ENCODE results near the gene MICU1.
"Not testable (repeated sequence)": the region's sequence is repeated elsewhere in the genome, so short reads cannot be mapped to it uniquely, and the experiment has no call there.

MICU1 gene

DNA sequence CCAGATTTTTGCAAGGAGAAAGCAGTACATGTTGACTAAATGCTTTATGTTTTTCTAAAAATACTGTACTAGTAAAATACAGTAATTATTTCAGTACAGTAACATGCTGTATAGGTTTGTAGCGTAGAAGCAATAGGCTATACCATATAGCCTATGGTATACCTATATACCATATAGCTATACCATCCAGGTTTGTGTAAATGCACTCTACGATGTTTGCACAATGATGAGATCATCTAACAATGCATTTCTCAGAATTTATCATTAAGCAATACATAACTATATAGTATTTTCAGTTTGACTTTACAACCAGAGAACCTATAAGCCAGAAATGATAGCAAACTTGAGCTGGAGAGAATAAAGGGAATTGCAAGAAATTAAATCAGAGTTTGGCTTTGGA lies 161.4 kb downstream of the MICU1 start:
- no peak for FAIRE-seq

DNA sequence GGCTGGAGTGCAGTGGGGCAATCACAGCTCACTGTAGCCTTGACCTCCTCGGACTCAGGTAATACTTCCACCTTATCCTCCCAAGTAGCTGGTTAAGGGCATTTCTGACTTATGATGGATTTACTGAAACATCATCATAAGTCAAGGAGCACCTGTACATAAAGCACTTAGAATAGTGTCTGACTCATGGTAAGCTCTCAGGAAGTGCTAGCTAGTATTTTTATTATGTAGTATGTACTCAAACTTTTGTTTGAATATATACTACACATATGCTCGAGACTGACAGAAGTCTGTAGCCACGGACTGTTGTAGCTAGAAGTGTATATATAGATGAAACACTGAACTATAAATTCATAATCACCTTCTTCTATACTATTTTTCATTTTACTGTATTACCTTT lies 163.6 kb downstream of the MICU1 start:
- DNase-seq (ENCODE audit: extremely low spot score, insufficient read length, low read depth) (no peak), FAIRE-seq (no peak)

More for the DNA sequence above, 161.4 kb downstream of the MICU1 start:
- DNase-seq (ENCODE audit: extremely low spot score, insufficient read length, low read depth): no peak

DNA sequence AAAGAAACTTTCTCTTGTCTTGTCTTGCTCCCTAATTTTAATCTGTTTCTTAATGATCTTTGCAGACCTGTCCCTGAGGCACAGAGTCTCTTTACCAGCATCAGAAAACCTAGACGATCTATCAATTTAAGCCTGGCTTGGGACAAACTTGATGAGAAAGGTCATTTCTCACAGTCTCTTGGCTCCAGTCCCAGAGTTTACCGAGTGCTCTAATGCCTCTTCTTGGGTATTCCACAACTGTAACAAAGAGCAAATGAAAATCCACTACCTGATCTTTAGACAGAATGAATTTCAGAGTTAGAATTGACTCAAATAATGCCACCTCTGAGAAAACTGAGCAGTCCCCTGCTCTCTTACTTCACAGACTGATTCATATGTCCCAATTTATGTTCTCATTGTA lies 164.8 kb downstream of the MICU1 start:
- DNase-seq (ENCODE audit: extremely low spot score, insufficient read length, low read depth): no peak

DNA sequence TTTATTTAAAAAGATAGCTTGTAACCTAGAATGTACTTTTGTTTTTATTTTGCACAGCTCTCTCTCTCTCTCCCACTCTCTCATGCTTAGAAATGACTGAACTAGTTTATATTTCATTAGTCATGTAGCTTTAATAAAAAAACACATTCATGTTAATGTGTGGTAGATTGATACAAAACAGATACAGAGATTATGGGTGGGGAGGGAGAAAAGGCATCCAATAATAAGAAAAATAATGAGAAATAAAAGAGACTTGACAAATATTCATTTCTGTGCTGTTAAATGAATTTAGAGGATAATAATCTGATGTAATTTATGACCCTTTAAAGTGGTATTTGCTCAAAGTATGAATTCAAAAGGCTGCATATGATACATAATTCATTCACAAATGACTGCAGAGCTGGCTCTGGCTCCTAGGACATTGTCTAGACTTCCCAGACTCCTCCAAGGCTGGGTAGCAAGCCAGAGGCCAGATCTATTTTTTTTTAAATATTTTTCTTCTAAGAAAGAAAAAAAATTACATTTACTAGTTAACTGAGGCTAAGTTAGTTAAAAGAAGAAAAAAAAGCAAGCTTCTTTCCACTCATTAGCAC lies 165.5 kb downstream of the MICU1 start:
- no peak for FAIRE-seq
- no peak for DNase-seq (ENCODE audit: extremely low spot score, insufficient read length, low read depth)

More for the DNA sequence above, 164.8 kb downstream of the MICU1 start:
- no peak for FAIRE-seq

DNA sequence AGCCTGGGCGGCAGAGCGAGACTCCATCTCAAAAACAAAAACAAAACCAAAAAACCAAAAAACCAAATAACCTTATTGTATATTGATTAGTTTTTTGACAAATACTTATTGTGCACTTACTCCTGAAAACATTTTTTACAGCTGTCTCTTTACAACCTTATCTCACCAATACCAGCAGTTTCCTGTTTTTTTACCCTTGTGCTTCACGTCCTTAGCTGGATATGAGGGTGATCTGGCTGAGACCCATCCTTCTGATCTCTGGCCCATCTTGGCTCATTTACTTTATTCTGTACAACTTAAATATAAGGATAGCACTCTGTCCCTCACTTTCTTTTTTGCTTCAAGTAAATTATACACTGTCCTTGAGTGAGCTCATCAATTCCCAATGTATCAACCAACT lies 166.6 kb downstream of the MICU1 start:
- DNase-seq (ENCODE audit: extremely low spot score, insufficient read length, low read depth) (no peak), FAIRE-seq (no peak)

DNA sequence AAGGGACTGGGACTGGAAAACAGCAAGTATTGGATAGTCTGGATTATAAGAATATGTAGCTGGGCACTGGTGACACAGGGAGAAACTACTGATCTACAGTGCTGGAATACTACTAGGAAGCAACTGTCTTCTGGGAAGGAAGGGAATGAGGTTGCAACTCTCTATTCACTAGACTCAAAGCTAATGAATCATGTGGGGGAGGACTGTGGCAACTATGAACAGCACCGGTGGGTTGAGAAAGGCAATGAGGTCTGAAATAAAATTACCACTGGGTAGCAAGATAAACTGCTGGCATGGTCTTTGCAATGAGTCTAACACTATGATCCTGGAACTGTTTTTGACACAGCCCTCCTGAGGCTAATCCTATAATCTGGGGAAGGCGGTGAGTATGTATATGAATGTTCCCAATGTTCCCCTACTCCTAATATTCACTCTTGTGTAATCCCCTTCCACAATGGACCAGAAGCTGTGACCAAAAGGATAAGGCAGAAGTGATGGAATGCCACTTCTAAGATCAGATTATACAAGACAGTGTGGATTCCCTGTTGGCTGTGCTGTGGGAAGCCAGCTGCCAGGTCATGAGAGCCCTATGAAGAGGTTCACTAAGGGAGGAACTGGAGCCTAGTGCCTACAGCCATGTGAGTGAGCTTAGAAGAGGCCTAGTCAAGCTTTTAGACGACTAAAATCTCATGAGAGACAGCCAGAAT lies 169.8 kb downstream of the MICU1 start:
- DNase-seq (ENCODE audit: extremely low spot score, insufficient read length, low read depth): no peak
- FAIRE-seq: no peak

DNA sequence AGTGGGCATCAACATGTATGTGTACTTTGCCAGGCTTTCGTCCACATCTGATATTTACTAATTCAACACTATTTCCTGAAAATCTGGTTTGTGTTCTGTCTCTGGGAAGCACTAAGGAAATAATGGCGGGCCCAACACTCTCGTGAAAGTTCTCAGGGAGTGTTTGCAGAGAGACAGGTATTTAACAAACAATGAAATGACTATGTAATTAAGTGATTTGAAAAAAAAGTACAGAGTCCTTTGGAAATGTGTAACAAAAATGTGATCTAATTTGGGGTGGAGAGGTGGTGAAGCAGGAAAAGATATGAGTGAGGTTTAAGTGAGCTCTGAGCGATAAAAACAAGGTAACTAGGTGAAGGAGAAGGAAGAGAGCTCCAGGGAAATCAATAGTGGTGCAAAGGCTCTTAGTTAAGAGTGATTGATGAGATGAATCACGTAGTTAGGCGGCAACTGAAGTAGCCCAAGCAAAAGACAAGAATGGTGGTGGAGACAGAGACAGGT lies 175.9 kb downstream of the MICU1 start:
- DNase-seq (ENCODE audit: extremely low spot score, insufficient read length, low read depth) (no peak), FAIRE-seq (no peak)

DNA sequence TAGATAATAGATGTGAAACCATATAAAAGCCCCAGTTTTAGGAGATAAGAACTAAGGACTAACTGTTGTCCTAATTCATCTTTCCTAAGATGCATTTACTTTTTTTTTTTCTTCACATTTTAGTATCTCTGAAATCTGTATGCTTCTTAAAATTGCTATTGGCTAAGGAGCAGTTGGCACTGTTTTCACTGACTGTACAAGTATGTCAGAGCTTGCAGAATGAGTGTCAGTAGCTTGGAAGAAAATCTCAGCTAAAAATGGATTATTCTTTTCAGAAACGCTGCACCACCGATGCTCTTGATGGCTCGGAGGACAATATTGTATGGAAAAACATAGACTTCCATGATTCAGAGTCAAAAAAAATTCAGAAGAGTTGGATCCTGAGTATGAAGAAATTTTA lies 180.0 kb downstream of the MICU1 start:
- FAIRE-seq (no peak), DNase-seq (ENCODE audit: extremely low spot score, insufficient read length, low read depth) (no peak)

DNA sequence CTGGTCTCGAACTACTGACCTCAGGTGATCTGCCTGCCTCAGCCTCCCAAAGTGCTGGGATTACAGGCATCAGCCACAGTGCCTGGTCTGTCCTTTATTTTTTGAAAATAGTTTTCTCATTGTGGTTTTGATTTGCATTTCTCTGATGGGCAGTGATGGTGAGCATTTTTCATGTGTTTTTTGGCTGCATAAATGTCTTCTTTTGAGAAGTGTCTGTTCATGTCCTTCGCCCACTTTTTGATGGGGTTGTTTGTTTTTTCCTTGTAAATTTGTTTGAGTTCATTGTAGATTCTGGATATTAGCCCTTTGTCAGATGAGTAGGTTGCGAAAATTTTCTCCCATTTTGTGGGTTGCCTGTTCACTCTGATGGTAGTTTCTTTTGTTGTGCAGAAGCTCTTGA lies 182.9 kb downstream of the MICU1 start:
- FAIRE-seq; DNase-seq (ENCODE audit: extremely low spot score, insufficient read length, low read depth): not testable (repeated sequence)

DNA sequence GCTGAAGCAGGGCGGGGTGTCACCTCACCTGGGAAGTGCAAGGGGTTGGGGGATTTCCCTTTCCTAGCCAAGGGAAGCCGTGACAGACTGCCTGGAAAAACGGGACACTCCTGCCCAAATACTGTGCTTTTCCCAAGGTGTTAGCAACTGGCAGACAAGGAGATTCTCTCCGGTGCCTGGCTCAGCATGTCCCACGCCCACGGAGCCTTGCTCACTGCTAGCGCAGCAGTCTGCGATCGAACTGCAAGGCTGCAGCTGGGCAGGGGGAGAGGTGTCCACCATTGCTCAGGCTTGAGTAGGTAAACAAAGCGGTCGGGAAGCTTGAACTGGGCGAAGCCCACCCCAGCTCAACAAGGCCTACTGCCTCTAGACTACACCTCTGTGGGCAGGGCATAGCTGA lies 190.3 kb downstream of the MICU1 start:
- FAIRE-seq (no peak), DNase-seq (ENCODE audit: extremely low spot score, insufficient read length, low read depth) (no peak)

DNA sequence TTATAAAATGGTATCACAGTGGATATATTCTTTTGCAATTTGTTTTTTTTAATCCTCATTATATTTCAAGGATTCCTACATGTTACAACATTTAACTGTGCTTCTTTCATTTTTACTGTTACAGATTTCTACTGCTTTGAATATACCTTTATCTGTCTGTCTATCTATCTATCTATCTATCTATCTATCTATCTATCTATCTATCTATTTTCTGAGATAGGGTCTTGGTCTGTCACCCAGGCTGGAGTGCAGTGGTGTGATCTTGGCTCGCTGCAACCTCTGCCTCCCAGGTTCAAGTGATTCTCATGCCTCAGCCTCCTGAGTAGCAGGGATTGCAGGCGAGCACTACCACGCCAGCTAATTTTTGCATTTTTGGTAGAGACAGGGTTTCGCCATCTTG lies 194.9 kb downstream of the MICU1 start:
- DNase-seq (ENCODE audit: extremely low spot score, insufficient read length, low read depth); FAIRE-seq: not testable (repeated sequence)

DNA sequence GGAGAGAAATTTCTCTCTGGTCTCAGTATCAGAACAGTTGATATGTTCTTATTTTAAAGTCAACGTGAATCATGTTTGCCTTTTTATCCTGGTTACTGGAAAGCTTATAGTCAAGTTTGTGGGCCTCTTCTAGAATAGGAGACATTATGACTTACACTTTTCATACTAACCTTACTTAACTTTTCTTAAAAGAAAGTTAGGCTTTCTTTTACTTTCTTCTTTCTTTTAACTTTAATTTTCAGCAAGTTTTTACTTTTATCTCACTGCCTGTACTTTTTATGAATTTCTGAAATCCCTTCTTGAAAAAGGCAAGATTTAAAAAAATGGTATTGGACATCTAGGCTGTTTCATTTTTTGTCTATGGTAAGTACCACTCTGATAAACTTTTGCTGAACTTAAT lies 195.9 kb downstream of the MICU1 start:
- FAIRE-seq (no peak), DNase-seq (ENCODE audit: extremely low spot score, insufficient read length, low read depth) (no peak)

DNA sequence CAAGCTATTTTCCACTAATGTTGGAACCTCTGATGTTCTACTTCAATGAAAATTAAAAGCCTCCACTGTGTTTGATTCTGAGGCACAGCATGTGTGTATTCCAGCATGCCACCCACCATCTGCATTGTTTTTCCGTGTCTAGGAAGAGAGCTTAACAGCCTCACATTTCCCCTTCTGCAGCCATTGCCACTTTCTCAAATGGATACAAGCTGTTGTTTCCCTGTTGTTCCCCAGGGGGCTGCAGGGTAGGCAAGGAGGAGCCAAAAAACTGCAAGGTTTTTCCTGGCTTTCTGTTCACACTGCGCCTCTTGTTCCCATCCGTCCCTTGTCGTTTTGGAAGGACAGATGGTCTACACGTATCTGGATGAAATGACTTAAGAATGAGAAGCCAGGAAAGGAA lies 198.9 kb downstream of the MICU1 start:
- no peak for FAIRE-seq
- DNase-seq (ENCODE audit: extremely low spot score, insufficient read length, low read depth): no peak

DNA sequence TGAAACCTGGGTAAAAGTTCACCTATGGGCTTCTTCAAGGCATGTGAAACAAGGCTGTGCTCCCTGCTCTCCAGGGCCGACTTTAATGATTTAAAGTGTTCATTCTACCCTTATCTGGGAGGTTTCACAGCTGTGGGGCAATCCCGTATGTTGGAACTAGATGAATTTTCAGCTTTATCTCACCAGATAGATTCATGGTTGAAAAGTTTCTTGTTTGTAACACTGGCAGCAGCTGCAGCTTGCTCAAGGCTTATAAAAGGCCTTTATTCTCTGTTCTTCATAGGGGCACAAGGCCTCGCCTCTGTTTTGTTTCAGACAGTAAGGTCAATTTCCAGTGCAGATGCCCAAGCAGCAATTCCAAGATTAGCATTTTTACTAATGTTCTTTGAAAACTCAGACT lies 200.7 kb downstream of the MICU1 start:
- no peak for FAIRE-seq
- no peak for DNase-seq (ENCODE audit: extremely low spot score, insufficient read length, low read depth)

DNA sequence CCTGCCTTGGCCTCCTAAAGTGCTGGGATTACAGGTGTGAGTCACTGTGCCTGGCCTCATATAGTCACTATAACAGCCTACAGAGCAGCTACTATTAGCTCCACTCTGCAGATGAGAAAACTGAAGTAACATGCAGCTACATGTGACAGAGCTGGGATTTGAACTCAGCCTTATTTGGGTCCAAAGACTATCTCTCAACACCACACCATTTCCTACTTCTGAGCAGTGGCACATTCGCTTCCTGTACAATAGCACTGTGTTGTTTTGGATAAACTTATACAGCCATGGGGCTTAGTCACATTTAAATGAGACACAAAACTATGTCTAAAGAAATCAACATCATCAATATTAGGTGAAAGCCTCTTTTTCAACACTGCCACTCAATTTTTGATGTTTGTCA lies 201.3 kb downstream of the MICU1 start:
- no peak for FAIRE-seq
- no peak for DNase-seq (ENCODE audit: extremely low spot score, insufficient read length, low read depth)

DNA sequence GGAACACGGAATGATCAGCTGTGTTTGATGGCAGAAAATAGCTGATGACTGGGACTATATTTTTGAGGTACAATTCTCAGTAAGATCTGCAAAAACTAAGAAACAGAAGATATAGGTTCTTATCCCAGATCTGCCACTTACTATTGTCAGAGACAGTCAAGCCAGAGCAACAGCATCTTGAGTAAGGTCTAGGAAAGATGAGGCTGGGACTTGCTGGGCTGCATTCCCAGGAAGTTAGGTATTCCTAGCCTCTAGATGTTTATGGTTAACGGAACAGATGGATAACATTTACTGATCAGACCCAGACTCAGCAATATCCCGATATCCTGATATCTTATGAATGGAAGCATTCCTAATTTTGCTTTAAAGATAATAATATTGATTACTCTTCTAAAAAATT lies 202.5 kb downstream of the MICU1 start:
- no peak for FAIRE-seq
- no peak for DNase-seq (ENCODE audit: extremely low spot score, insufficient read length, low read depth)

DNA sequence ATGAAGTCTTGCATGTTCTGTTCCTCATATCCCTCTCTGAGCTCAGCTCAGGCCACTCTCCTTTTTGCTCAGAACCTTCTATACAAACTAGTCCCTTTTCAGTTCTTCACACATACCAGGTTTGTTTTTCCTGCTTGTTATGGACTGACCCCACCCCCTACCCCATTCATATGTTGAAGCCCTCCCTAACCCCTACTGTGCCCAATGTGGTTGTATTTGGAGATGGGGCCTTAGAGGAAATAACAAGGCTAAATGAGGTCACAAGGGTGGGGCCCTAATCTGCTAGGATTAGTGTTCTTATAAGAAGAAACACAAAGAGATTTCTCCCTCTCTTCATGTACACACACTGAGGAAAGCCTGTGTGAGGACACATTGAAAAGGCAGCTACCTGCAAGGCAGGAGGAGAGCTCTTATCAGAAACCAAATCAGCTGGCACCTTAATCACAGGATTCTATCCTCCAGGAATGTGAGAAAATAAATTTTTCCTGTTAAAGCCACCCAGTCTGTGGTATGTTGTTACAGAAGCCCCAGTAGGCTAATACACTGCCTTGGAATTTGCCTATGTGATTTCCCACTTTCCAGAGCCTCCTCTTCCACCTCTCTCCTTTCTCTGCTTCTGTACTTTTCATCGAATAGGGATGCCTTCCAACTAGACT lies 203.9 kb downstream of the MICU1 start:
- no peak for DNase-seq (ENCODE audit: extremely low spot score, insufficient read length, low read depth)
- FAIRE-seq: no peak

DNA sequence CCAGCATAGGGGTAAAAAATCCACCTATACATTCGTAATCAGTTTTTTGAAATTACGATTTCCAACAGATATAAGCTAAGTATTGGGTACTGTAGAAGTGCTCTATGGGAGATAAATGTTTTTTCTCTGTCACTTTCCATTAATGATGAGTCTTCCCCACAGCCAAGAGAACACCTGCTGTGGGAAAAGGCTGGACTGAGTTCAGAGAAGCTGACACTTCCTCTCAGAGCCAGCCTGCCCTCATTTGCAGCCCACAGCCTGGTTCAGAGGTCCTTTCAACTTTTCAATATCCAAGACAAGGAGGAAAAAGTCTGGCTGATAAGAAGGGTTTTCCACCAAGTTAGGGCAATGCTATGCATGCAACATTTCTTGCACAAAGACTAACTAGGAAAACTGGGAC lies 206.6 kb downstream of the MICU1 start:
- FAIRE-seq (no peak), DNase-seq (ENCODE audit: extremely low spot score, insufficient read length, low read depth) (no peak)

DNA sequence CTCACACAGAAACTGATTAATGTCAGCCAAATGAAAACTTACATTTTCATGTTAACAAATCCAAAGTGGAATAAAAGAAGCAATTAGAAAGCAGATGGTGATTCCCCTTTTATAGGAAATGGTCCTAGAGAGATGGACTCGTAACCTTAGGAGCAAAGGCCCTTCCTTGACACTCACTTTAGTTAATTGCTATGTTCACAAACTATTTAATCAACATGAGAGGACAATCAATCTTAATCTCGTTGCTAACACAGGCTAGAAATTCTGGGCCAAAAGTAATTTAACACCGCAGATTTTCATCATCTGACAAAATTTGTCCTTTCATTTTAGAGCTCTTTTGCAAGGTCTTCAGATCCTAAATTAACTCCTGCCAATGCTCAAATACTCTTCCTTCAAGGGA lies 207.2 kb downstream of the MICU1 start:
- DNase-seq (ENCODE audit: extremely low spot score, insufficient read length, low read depth) (no peak), FAIRE-seq (no peak)

DNA sequence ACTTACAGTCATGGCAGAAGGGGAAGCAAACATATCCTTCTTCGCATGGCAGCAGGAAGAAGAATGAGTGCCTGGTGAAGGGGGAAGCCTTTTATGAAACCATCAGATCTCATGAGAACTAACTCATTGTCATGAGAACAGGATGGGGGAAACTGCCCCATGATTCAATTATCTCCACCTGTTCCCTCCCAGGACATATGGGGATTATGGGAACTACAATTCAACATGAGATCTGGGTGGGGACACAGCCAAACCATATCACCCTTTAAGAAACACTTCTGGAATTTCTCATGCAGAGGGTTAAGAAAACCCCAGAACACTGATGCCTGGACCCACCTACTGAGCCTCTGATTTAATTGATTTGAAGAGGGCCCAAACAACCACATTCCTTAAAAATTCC lies 207.9 kb downstream of the MICU1 start:
- no peak for FAIRE-seq
- no peak for DNase-seq (ENCODE audit: extremely low spot score, insufficient read length, low read depth)

DNA sequence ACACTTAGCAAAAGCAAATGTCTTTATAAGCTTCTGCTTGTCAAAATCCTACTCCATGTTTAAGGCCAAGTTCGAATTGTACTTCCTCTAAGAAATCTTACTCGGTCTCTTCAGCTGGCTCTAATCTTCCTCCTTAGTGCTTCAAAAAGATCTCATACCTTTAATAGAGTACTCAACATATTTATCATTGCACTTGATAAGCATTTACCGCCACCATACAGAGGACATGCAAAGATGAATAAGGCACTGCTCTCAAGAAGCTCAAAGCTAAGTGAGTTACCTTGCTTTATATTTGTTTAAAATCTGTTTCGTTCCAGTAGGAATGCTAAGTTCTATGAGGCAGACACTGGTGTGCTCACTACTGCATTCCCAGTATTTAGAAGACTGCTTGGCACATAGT lies 209.2 kb downstream of the MICU1 start:
- no peak for FAIRE-seq
- DNase-seq (ENCODE audit: extremely low spot score, insufficient read length, low read depth): no peak

All from GM18507 (cell line).